Parathyroid adenoma (tissue), 2 donors: ENCODE measurements around the gene VGF.
A peak's percentile ranks its signal among the peaks of the same experiment; 100 is the strongest.

Experiments used
- H2AFZ ChIP-seq: fragments of 300-600 bp; sonication (generic); one replicate; pipeline ENCODE4 v1.7.0; 2017; ENCODE audit warnings: antibody characterized with exemption, mild to moderate bottlenecking
- H3K27ac ChIP-seq: fragments of 300-600 bp; sonication (generic); one replicate; pipeline ENCODE4 v1.7.0; 2017
- H3K27me3 ChIP-seq: fragments of 300-600 bp; sonication (generic); one replicate; pipeline ENCODE4 v1.7.0; 2017; ENCODE audit warnings: low read length; ENCODE audit not compliant: control insufficient read depth, insufficient read depth
- H3K36me3 ChIP-seq: fragments of 300-600 bp; sonication (generic); one replicate; pipeline ENCODE4 v1.7.0; 2017; ENCODE audit warnings: low read length; ENCODE audit not compliant: control insufficient read depth, insufficient read depth
- H3K4me1 ChIP-seq: fragments of 300-600 bp; sonication (generic); one replicate; pipeline ENCODE4 v1.7.0; 2017; ENCODE audit warnings: control low read depth
- H3K4me2 ChIP-seq: fragments of 300-600 bp; sonication (generic); one replicate; pipeline ENCODE4 v1.7.0; 2017; ENCODE audit warnings: low read length
- H3K4me3 ChIP-seq: fragments of 300-600 bp; sonication (generic); one replicate; pipeline ENCODE4 v1.7.0; 2017; ENCODE audit warnings: low read depth, low read length
- H3K79me2 ChIP-seq: fragments of 300-600 bp; sonication (generic); one replicate; pipeline ENCODE4 v1.7.0; 2017; ENCODE audit warnings: control low read depth
- H3K9ac ChIP-seq: fragments of 300-600 bp; sonication (generic); one replicate; pipeline ENCODE4 v1.7.0; 2017; ENCODE audit warnings: mild to moderate bottlenecking
- H3K9me3 ChIP-seq: fragments of 300-600 bp; sonication (generic); one replicate; pipeline ENCODE4 v1.7.0; 2017; ENCODE audit warnings: low read length; ENCODE audit not compliant: control insufficient read depth
- CTCF ChIP-seq: fragments of 300-600 bp; sonication (generic); IDR thresholded peaks from one replicate; pipeline ENCODE4 v1.7.0; 2017; ENCODE audit warnings: antibody characterized with exemption, mild to moderate bottlenecking
- donor health status: primary hyperparathyroidism.

Gene VGF

DNA sequence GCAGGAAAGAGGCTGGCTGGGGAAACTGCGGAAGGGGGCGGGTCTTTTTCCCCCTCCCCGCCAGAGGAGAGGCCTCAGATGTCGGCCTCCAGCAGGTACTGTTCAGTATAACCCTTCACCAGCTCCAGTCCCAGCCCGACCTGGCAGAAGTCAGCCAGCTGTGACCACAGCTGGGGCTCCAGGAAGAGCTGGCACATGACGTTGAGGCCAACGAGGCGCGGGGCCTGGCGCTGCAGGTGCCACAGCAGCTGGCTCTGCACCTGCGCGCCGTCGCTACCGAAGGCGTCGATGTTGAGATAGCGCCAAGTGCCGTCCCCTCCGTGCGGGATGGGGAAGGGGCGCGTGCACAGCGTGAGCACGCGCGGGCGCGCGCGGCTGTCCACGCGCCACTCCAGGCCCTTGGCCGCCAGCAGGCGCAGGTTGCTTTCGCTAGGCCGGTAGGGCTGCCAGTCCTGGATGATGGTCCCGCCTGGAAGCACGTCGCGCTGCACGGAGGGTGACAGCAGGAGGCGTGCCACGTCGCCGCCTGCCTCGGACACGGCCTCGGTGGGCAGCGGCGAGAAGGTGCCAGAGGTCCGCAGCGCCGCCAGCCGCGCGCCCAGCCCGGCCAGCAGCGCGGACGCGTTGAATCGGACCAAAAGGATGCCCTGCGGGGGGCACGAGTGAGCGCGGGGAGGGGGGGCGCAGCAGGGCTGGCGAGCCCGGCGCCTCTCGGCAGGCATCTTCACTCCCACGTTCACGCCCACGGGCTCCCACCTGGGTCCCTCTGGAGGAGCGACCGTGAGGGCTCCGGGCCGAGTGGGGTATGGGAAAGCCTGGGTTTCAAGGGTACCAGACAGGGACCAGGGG is 6.9 kb upstream of the VGF start:
- H3K36me3 ChIP-seq: no peaks in the 10 kb centered on the region
- peak overlapping the region; percentile 33 for H3K4me2 ChIP-seq
- peak overlapping the region; percentile 13 for H2AFZ ChIP-seq
- H3K79me2 ChIP-seq: no peaks in the 10 kb centered on the region
- no peak for TF ChIP-seq CTCF
- no peak overlapping the region for H3K9ac ChIP-seq
- no peak overlapping the region for H3K27ac ChIP-seq
- peaks cover 12% of the 10 kb centered on the region for H3K4me1 ChIP-seq
- peaks cover 34% of the 10 kb centered on the region for H3K27me3 ChIP-seq
- no peak overlapping the region for H3K4me3 ChIP-seq
- no peaks in the 10 kb centered on the region for H3K9me3 ChIP-seq

- peak; percentile 10 for TF ChIP-seq CTCF
- Histone ChIP-seq H3K4me3 (no peak overlapping the region), H2AFZ (no peak overlapping the region), H3K9ac (no peak overlapping the region), H3K4me2 (no peak overlapping the region), H3K27me3 (peaks cover 34% of the 10 kb centered on the region), H3K4me1 (peaks cover 12% of the 10 kb centered on the region), H3K9me3 (no peaks in the 10 kb centered on the region), H3K36me3 (no peaks in the 10 kb centered on the region), H3K27ac (no peak overlapping the region), H3K79me2 (no peaks in the 10 kb centered on the region)
These were observed 6.1 kb upstream of the VGF start for GRCh38 chr7:101171442-101171837.

DNA sequence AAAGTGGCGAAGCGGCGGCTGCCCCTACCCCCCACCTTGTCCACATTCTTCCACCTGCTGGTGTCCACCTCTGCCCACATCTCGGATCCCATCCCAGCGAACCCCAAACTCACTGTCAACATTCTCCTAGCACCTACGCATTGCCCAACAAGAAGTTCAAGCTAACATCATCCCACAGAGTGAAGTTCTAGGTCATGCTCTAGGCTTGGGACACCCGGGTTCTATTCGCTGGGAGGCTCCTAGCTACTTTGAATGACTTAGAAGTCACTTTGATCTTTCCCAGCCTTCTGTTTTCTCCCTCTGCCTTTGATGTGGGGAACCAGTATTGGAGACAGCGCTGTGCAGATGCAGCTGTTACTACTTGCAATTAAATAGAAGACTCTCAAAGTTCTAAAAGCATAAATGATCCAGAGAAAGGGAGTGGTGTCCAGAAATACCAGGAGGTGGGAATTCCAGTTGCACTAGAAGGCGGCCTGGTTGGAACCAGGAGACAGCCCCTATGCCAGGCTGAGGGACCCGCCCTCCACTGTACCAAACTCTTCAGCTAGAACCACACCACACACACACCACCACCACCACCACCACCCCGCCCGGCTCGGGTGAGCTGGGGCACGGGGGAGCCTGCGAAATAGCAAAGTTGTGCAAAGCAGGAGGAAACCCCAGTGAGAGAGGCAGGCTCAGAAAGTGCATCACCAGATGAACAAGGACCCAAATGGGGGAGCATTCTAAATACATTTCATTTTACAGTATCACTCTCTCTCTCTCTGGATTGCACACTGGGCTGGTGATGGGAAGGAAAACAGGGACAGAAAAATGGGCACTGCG is 5.5 kb upstream of the VGF start:
- H3K9ac ChIP-seq: no peak overlapping the region
- no peaks in the 10 kb centered on the region for H3K9me3 ChIP-seq
- no peaks in the 10 kb centered on the region for H3K79me2 ChIP-seq
- peaks cover 34% of the 10 kb centered on the region for H3K27me3 ChIP-seq
- H3K27ac ChIP-seq: no peak overlapping the region
- no peak overlapping the region for H2AFZ ChIP-seq
- H3K36me3 ChIP-seq: no peaks in the 10 kb centered on the region
- no peak overlapping the region for H3K4me3 ChIP-seq
- TF ChIP-seq CTCF: no peak
- peaks cover 14% of the 10 kb centered on the region for H3K4me1 ChIP-seq
- no peak overlapping the region for H3K4me2 ChIP-seq

DNA sequence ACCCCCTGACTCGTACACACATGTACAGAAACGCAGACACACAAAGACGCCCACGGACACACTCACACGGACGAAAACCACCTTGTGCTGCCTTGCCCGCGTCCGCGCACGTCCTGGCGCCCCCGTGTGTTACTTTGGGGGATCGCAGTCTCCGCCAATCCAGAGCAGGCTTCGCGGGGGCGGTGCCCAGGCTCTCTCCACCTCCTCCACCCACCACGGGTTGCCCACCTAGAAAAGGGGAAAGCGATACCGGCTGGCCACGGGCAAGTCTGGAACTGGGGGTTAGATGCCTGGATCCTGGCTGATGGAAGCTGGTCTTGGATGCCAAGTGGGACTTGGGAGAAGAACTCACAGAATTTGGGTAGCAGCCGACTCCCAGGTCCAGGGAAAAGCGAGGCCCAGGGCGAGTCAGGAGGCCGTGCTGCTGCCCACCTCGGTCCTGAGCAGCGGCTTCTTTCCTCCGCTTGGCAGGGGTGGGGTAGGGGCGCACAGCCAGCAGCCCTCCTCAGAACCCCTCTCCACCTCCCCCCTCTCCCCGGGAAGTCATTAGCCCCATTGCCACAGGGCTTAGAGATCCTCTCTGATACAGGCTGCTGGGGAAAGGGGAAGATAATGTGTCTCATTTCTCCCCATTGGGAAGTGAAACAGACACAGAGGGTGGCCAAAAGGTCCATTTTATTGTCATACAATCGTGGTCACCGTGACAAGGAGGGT is 4.6 kb upstream of the VGF start:
- peaks cover 18% of the 10 kb centered on the region for H3K4me1 ChIP-seq
- no peaks in the 10 kb centered on the region for H3K79me2 ChIP-seq
- no peak overlapping the region for H3K9ac ChIP-seq
- no peak overlapping the region for H3K4me2 ChIP-seq
- H2AFZ ChIP-seq: no peak overlapping the region
- peak; percentile 91 for TF ChIP-seq CTCF
- H3K4me3 ChIP-seq: no peak overlapping the region
- peaks cover 34% of the 10 kb centered on the region for H3K27me3 ChIP-seq
- no peaks in the 10 kb centered on the region for H3K36me3 ChIP-seq
- no peaks in the 10 kb centered on the region for H3K9me3 ChIP-seq
- no peak overlapping the region for H3K27ac ChIP-seq
